CD4-positive, alpha-beta T cell (primary cell): Measurements from ENCODE around the gene AMDHD1. TPM values are rescaled to one million over a fixed set of nuclear protein-coding genes. Genes with fewer than 3 reads are reported as not detected.
"Not testable (repeated sequence)": the region's sequence is repeated elsewhere in the genome, so short reads cannot be mapped to it uniquely, and the experiment has no call there.

Source experiments
- ATAC-seq: fragments of 200-7000 bp; cut with Tn5 transposase; one replicate; pipeline ENCODE4 v1.10.0; 2022; ENCODE audit warnings: mild to moderate bottlenecking; ENCODE audit not compliant: poor library complexity
- CTCF ChIA-PET: fragments of 350-600 bp; sonication (Branson Sonifier 250); formaldehyde crosslinking; loops from one replicate; lab custom pipeline; 2021; ENCODE audit warnings: antibody characterized with exemption, inconsistent platforms; lab: Charles Lee
- POLR2A ChIA-PET: fragments of 350-600 bp; sonication (Branson Sonifier 250); formaldehyde crosslinking; loops from one replicate; lab custom pipeline; 2021; ENCODE audit warnings: antibody characterized with exemption, inconsistent platforms; lab: Charles Lee
- DNase-seq, 14 experiments: peaks; one replicate each; pipeline ENCODE4 v3.0.0-alpha.2; 2013 to 2020; ENCODE audit warnings: mixed read lengths in 2 of 14
- H3K27ac ChIP-seq, 2 donors: one replicate each; pipeline versions ENCODE4 v1.5.1 to v1.7.0; 2013; ENCODE audit warnings: low read length in 2 of 2, low read depth in 1 of 2, mild to moderate bottlenecking in 1 of 2
- H3K27me3 ChIP-seq, 2 experiments: 1 replicate in 1 of 2; 2 replicates in 1 of 2; pipeline versions ENCODE4 v1.6.1 to v1.7.0; 2013; ENCODE audit warnings: low read length in 2 of 2, control low read depth in 1 of 2, mild to moderate bottlenecking in 1 of 2, moderate library complexity in 1 of 2; ENCODE audit not compliant: insufficient read depth in 2 of 2, control insufficient read depth in 1 of 2
- H3K36me3 ChIP-seq: one replicate; pipeline ENCODE4 v1.6.1; 2013; ENCODE audit warnings: low read length, control low read depth; ENCODE audit not compliant: insufficient read depth
- H3K4me1 ChIP-seq: one replicate; pipeline ENCODE4 v1.6.1; 2013; ENCODE audit warnings: low read length, control low read depth; ENCODE audit not compliant: insufficient read depth
- H3K4me3 ChIP-seq: one replicate; pipeline ENCODE4 v1.5.1; 2013; ENCODE audit warnings: mild to moderate bottlenecking, low read length, moderate library complexity
- H3K9me3 ChIP-seq, 2 experiments: 1 replicate in 1 of 2; 2 replicates in 1 of 2; pipeline versions ENCODE4 v1.6.1 to v1.7.0; 2013; ENCODE audit warnings: low read length in 2 of 2, mild to moderate bottlenecking in 2 of 2, control low read depth in 1 of 2, moderate library complexity in 1 of 2; ENCODE audit not compliant: control insufficient read depth in 1 of 2, insufficient read depth in 1 of 2
- H3K27ac Mint-ChIP-seq: one replicate; pipeline ENCODE4 v1.8.0; 2020; ENCODE audit warnings: mixed read lengths
- H3K27me3 Mint-ChIP-seq: one replicate; pipeline ENCODE4 v1.8.0; 2021; ENCODE audit warnings: mixed read lengths
- H3K36me3 Mint-ChIP-seq: one replicate; pipeline ENCODE4 v1.8.0; 2021; ENCODE audit warnings: low read depth, mixed read lengths
- H3K4me1 Mint-ChIP-seq: one replicate; pipeline ENCODE4 v1.8.0; 2021; ENCODE audit warnings: low read depth, mixed read lengths
- H3K4me3 Mint-ChIP-seq: one replicate; pipeline ENCODE4 v1.8.0; 2020; ENCODE audit warnings: mild to moderate bottlenecking, mixed read lengths
- H3K9me3 Mint-ChIP-seq: one replicate; pipeline ENCODE4 v1.8.0; 2020; ENCODE audit warnings: mixed read lengths
- CTCF ChIP-seq: fragments of 200-600 bp; IDR thresholded peaks from one replicate; pipeline ENCODE4 v1.8.0; 2022; ENCODE audit warnings: antibody characterized with exemption, mild to moderate bottlenecking
- intact Hi-C, 2 experiments: fragments of 100-400 bp; cut with DNase I in 1 of 2; cut with micrococcal nuclease in 1 of 2; formaldehyde crosslinking; loops; one replicate each; pipeline versions ENCODE4 v1.15.1 to v1.9.0; 2023 to 2025; cut with DNase I, micrococcal nuclease
- total RNA-seq, 174 experiments: library from RNA in 2 of 174; stranded (reverse) in 2 of 174; gene quantifications; one replicate each; pipeline ENCODE4 v1.2.3 and lab custom pipeline; 2021 to 2026

The AMDHD1 gene
- total RNA-seq, 2 experiments from 2014 or later = 0.78 to 0.91 TPM

- Mint-ChIP-seq H3K27me3 (no peaks in the 10 kb centered on the region), H3K4me1 (no peaks in the 10 kb centered on the region), H3K4me3 (no peak overlapping the region), H3K9me3 (no peaks in the 10 kb centered on the region), H3K36me3 (peaks cover 22% of the 10 kb centered on the region), H3K27ac (no peak overlapping the region)
- H3K27me3 ChIP-seq = no peaks in the 10 kb centered on the region
- H3K9me3 ChIP-seq = no peaks in the 10 kb centered on the region
- TF ChIP-seq CTCF = no peak
- ATAC-seq (no peak), DNase-seq (no peak)
- CTCF ChIA-PET = no interaction called here
- intact Hi-C loops = no loop called here
- H3K4me1 ChIP-seq = no peaks in the 10 kb centered on the region
- H3K27ac ChIP-seq = no peak overlapping the region
- POLR2A ChIA-PET = interaction anchor here (0.6 kb wide), 1 partner anchor 40 kb away, joined by 3 read pairs; no protein-coding TSS in a partner anchor
- no peak overlapping the region for H3K4me3 ChIP-seq
- peaks cover 5% of the 10 kb centered on the region for H3K36me3 ChIP-seq
Observed at GRCh38 chr12:95966287-95966870, 23.2 kb downstream of the AMDHD1 start.

GRCh38 chr12:95967301-95967700 lies 24.2 kb downstream of the AMDHD1 start:
- intact Hi-C loops = no loop called here
- TF ChIP-seq CTCF = no peak
- H3K9me3 ChIP-seq = no peaks in the 10 kb centered on the region
- Mint-ChIP-seq H3K27me3 (no peaks in the 10 kb centered on the region), H3K9me3 (no peaks in the 10 kb centered on the region), H3K4me1 (no peaks in the 10 kb centered on the region), H3K4me3 (no peak overlapping the region), H3K27ac (no peak overlapping the region), H3K36me3 (peaks cover 22% of the 10 kb centered on the region)
- no peak overlapping the region for H3K27ac ChIP-seq
- CTCF ChIA-PET = no interaction called here
- peaks cover 5% of the 10 kb centered on the region for H3K36me3 ChIP-seq
- no peak overlapping the region for H3K4me3 ChIP-seq
- no peaks in the 10 kb centered on the region for H3K27me3 ChIP-seq
- no peak for DNase-seq
- POLR2A ChIA-PET = interaction anchor here (0.6 kb wide), 1 partner anchor 39 kb away, joined by 3 read pairs; no protein-coding TSS in a partner anchor
- H3K4me1 ChIP-seq = no peaks in the 10 kb centered on the region
- ATAC-seq = no peak

- POLR2A ChIA-PET, H3K36me3 ChIP-seq, H3K9me3 Mint-ChIP-seq, H3K4me3 ChIP-seq, CTCF ChIA-PET, H3K9me3 ChIP-seq, intact Hi-C loops, DNase-seq, H3K27ac Mint-ChIP-seq, H3K27me3 Mint-ChIP-seq, H3K4me1 ChIP-seq, H3K4me1 Mint-ChIP-seq, ATAC-seq, H3K4me3 Mint-ChIP-seq, H3K27me3 ChIP-seq, H3K27ac ChIP-seq: not testable (repeated sequence)
- peaks cover 17% of the 10 kb centered on the region for H3K36me3 Mint-ChIP-seq
Observed at GRCh38 chr12:95969116-95969515, 26.0 kb downstream of the AMDHD1 start.

- Histone ChIP-seq H3K36me3 (peaks cover 5% of the 10 kb centered on the region), H3K9me3 (no peaks in the 10 kb centered on the region), H3K4me1 (no peaks in the 10 kb centered on the region), H3K27me3 (no peaks in the 10 kb centered on the region), H3K27ac (no peak overlapping the region), H3K4me3 (no peak overlapping the region)
- intact Hi-C loops = no loop called here
- Mint-ChIP-seq H3K4me3 (no peak overlapping the region), H3K27me3 (no peaks in the 10 kb centered on the region), H3K9me3 (no peaks in the 10 kb centered on the region), H3K4me1 (no peaks in the 10 kb centered on the region), H3K36me3 (peaks cover 17% of the 10 kb centered on the region), H3K27ac (no peak overlapping the region)
- no peak for TF ChIP-seq CTCF
- ATAC-seq (no peak), DNase-seq (no peak)
- ChIA-PET POLR2A (interaction anchor here (1.1 kb wide), 1 partner anchor 28 kb away, joined by 3 read pairs; the partner anchor contains the start of gene CCDC38), CTCF (no interaction called here)
Observed at GRCh38 chr12:95970905-95971304, 27.8 kb downstream of the AMDHD1 start.
